GM12875 (cell line): ENCODE data around the gene SOX1.

Experiments used
- H3K4me3 ChIP-seq: one replicate; pipeline ENCODE4 v1.5.1; 2011; ENCODE audit warnings: low read depth, low read length, control low read depth
- TF ChIP-seq, protein P1 (sequence below): IDR thresholded peaks from 2 replicates; pipeline ENCODE4 v1.5.1; 2011; ENCODE audit warnings: low read depth, mild to moderate bottlenecking, control low read depth, inconsistent platforms, low read length, moderate library complexity, borderline replicate concordance; ENCODE audit not compliant: insufficient read depth

Gene SOX1

GRCh38 chr13:112058519-112058873 is 8.5 kb upstream of the SOX1 start:
- H3K4me3 ChIP-seq, result no peak overlapping the region
- TF ChIP-seq, protein P1, sequence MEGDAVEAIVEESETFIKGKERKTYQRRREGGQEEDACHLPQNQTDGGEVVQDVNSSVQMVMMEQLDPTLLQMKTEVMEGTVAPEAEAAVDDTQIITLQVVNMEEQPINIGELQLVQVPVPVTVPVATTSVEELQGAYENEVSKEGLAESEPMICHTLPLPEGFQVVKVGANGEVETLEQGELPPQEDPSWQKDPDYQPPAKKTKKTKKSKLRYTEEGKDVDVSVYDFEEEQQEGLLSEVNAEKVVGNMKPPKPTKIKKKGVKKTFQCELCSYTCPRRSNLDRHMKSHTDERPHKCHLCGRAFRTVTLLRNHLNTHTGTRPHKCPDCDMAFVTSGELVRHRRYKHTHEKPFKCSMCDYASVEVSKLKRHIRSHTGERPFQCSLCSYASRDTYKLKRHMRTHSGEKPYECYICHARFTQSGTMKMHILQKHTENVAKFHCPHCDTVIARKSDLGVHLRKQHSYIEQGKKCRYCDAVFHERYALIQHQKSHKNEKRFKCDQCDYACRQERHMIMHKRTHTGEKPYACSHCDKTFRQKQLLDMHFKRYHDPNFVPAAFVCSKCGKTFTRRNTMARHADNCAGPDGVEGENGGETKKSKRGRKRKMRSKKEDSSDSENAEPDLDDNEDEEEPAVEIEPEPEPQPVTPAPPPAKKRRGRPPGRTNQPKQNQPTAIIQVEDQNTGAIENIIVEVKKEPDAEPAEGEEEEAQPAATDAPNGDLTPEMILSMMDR, result no peak

DNA sequence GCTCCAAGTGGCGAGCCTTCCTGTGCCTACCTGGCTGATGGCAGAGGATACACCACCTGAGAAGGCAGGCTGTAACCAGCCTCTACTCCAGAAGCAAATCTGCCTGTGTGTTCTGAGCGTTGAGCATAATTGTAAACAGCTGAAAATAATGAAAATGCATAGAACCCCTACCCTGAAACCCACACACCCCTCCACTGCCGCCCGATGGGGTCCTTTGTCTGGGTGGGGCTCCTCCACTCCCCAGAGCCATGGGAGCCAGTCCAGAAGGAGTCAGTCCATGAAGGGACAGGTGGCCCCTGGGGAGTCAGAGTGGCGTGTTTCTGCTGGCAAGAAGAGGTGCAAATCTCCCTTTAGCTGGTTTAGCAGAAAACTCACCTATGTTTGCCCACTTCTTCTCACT is 8.0 kb upstream of the SOX1 start:
- H3K4me3 ChIP-seq, result no peak overlapping the region
- TF ChIP-seq, protein P1, result no peak

DNA sequence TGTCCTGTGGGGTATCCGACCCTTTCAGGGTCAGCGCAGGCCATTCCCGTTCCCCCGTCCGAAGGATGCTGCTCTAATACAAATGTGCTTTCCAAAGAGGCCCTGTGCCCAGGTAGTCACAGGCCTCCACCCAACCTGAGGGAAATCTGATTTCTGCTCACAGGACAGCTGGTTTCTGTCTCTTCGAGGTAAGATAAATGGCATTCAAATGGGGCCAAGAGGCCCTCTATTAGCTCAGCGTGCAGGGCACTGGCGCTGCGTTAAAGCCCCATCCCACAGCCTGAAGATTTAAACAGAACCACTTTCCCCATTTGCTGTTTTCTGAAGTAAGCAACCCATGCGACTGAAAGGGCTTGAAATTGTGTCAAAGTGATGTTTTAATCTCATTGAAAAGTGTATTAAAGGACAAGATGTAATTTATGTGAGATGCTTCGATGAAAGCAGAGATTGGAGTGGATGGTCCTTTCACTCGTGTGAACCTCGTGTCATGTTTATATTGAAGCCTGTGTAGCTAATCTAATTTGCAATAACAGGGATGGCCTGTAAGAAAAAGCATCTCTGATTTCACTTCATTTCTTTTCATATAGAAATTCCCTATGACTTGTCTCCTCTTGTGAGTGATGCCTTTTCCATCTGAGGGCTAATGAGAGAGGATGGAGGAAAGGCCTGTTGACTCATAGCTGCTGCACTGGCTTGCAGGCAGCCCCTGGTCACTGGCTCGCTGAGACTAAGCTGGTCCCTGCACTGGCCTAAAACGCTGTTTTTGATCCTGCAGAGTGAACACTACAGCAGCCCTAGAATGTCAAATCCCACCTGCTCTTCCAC is 7.3 kb upstream of the SOX1 start:
- TF ChIP-seq, protein P1, result no peak

DNA sequence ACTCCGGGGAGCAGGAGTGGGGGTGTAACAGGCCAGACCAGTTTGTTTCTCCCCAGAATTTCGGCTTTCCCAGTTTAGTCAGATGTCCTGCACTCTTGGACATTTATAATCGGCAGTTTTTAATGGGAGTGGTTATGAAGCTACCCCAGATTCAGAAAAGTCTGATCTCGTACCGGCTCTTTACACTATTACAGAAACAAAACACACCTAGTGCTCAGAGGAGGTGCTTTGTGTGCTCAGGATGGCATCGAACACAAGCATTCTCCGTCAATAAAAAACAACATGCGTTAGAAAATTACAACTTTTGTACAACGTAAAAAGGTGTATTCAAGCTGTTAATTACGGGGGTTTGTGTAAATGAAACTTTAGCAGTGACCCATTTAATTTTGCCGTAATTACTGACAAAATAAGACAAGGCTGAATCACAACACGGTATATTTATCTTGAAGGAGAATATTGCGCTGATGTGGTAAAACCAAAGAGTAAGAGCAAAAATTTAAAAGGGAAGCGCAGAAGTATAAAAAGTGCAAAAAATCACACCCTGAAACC is 6.6 kb upstream of the SOX1 start:
- TF ChIP-seq, protein P1, result no peak
- no peak overlapping the region for H3K4me3 ChIP-seq

More for the DNA sequence above, 7.3 kb upstream of the SOX1 start:
- no peak overlapping the region for H3K4me3 ChIP-seq

GRCh38 chr13:112060899-112061366 is 6.0 kb upstream of the SOX1 start:
- TF ChIP-seq, protein P1, result no peak
- no peak overlapping the region for H3K4me3 ChIP-seq

- TF ChIP-seq, protein P1, result no peak
- H3K4me3 ChIP-seq, result no peak overlapping the region
These were observed 5.4 kb upstream of the SOX1 start for GRCh38 chr13:112061367-112062061.

DNA sequence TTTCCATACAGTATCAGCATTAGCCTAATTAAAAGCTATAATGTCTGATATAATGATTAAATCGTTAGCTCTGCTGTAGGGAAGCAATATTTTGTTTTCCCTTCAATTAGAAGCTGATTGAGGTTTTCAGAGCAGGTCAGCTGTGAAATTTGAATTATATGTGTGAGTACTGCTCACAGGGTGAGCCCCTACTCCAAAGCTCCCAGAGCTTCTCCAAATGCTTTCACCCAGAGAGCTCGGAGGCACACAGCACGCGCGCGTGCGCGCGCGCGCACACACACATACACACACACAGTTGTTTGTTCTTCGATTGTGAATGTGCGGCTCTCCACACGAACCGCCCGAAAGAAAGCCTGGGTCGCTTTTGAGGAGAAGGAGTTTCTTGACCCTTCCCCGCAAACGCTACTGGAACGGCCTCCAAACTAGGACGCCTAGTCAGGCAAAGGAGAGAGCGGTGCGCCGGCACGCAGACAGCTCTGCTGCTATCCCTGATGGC is 4.8 kb upstream of the SOX1 start:
- TF ChIP-seq, protein P1, result no peak
- H3K4me3 ChIP-seq, result no peak overlapping the region
